ENCODE results near the gene LRRC4B. TPM values are rescaled to one million over a fixed set of nuclear protein-coding genes. Genes with fewer than 3 reads are reported as not detected.

The LRRC4B gene
- total and polyA plus RNA-seq, 2 of the 8 experiments (the other 6 are each of a cell fraction or from before 2014, with no cell fraction given) = 13.4 to 21.2 TPM

DNA sequence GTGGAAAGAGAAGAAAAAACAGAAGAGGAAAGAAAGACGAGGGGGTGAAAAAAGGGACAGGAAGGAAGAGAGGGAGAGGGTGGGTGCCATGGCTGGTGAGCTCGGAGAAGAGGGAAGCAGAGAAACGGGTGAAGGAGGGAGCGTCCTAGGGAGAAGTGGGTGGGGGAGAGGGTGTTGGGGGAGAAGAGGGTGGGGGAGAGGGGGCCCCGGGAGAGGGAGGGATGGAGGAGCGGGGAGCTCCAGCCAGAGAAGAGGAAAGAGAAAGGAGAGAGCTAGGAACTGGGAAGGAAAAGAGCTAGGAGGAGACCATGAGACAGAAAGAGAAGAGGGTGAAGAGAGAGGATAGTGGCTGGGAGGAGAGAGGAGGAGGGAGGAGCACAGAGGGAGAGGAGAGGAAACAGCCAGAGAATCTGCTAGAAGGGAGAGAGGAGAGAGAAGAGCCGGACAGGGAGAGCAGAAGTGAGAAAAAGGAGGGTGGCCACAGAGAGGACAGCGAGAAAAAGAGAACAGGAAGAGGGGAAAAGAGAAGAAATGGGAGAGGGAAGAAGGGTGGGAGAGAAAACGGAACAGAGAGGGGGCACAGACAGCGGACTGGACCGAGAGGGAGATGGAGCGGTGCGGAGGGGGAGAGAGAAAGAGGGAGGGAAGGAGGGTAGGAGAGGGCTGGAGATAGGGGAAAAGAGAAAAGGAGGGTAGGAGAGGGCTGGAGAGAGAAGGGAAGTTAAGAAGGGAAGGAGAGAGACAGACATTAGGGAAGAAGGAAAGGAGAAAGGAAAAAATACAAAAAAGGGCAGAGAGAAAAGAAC lies 79.6 kb downstream of the LRRC4B start:
- no peaks in the 10 kb centered on the region for H4K20me1 ChIP-seq (replicated peaks in 1 of 2; ENCODE audit: control insufficient read depth in 1 of 2, insufficient read depth in 2 of 2, low read length in 2 of 2)
- H4K91ac ChIP-seq (replicated peaks; ENCODE audit: insufficient read length, low read length) = no peak overlapping the region
- H2BK120ac ChIP-seq (replicated peaks; ENCODE audit: low read depth, low read length) = no peak overlapping the region
- H2BK12ac ChIP-seq (ENCODE audit: low read depth, low read length) = no peak overlapping the region
- H3K4ac ChIP-seq (replicated peaks; ENCODE audit: insufficient read length, low read depth, low read length) = no peak overlapping the region
- no peak overlapping the region for H2BK15ac ChIP-seq (ENCODE audit: low read length)
- no peak overlapping the region for H2AFZ ChIP-seq (ENCODE audit: low read length)
- no peaks in the 10 kb centered on the region for H3K79me1 ChIP-seq (ENCODE audit: low read depth, low read length)
- H3K27me3 ChIP-seq (replicated peaks in 1 of 4; ENCODE audit: control insufficient read depth in 3 of 4, extremely low read depth in 1 of 4, insufficient read depth in 3 of 4, low read length in 3 of 4) = peaks cover 10 to 59% (median 46%) of the 10 kb centered on the region in 4 experiments
- peaks cover 20 to 23% of the 10 kb centered on the region in 2 experiments for H3K9me3 ChIP-seq (ENCODE audit: insufficient read depth in 2 of 2, low read depth in 1 of 2, low read length in 1 of 2)
- 0 out of 2 replicates have a peak overlapping the region, but pooled peaks have one; percentile 61 for H2BK20ac ChIP-seq (ENCODE audit: low read length)
- no peak overlapping the region for H3K14ac ChIP-seq (ENCODE audit: insufficient read length)
- no peaks in the 10 kb centered on the region for H3K79me2 ChIP-seq (ENCODE audit: control insufficient read depth in 1 of 2, insufficient read depth in 2 of 2, low read length in 2 of 2)
- H3K27ac ChIP-seq (ENCODE audit: low read depth, low read length) = no peak overlapping the region
- ChIA-PET POLR2A (ENCODE audit: partially characterized antibody) (interaction anchor here (0.6 to 2.7 kb wide), 7 partner anchors 8 to 315 kb away, joined by 3 to 12 read pairs (median 3); partner anchors contain the start of genes EMC10, GARIN5A and JOSD2), CTCF (ENCODE audit: partially characterized antibody) (interaction anchor here (0.6 to 2.7 kb wide), 13 partner anchors 8 to 999 kb away, joined by 3 to 17 read pairs (median 7); no protein-coding TSS in a partner anchor)
- no peak for FAIRE-seq
- no peak overlapping the region for H3K9ac ChIP-seq (replicated peaks in 1 of 4; ENCODE audit: extremely low read depth in 1 of 4, low read depth in 3 of 4, low read length in 3 of 4)
- 55% methylated on average over 11 of the region's 13 CpGs; no CpG with 5 or more reads in 1 of the 2 experiments for WGBS, 2 experiments (ENCODE audit: extremely low coverage in 1 of 2, insufficient coverage in 1 of 2, insufficient read length in 1 of 2, insufficient replicate concordance in 2 of 2, low coverage in 1 of 2, low lambda C conversion rate in 2 of 2, missing lambda C conversion rate in 1 of 2)
- no peak overlapping the region for H2AK5ac ChIP-seq (ENCODE audit: low read depth, low read length)
- H3K4me2 ChIP-seq (ENCODE audit: insufficient read depth in 1 of 2, low read depth in 2 of 2, low read length in 2 of 2) = peak overlapping the region in 1 of 2 experiments; percentile 63; a peak in 1 of 4 replicates
- peaks cover 3% of the 10 kb centered on the region; the same call in 1 of the 2 replicates for H3K23me2 ChIP-seq (ENCODE audit: low read depth, low read length)
- DNase-seq (ENCODE audit: low read depth in 1 of 2, low spot score in 2 of 2) = no peak
- H2BK5ac ChIP-seq (ENCODE audit: low read depth, low read length) = no peak overlapping the region
- H4K8ac ChIP-seq (ENCODE audit: extremely low read depth, insufficient read depth, low read length) = no peak overlapping the region
- H4K5ac ChIP-seq (ENCODE audit: insufficient read length, low read depth, low read length) = no peak overlapping the region
- H3K4me1 ChIP-seq (replicated peaks in 1 of 4; ENCODE audit: control insufficient read depth in 3 of 4, insufficient read depth in 4 of 4, low read length in 3 of 4) = peaks cover 0 to 17% (median 9%) of the 10 kb centered on the region in 4 experiments; a peak in 5 of 7 replicates
- no peak overlapping the region; the same call in 1 of the 2 replicates for H3K18ac ChIP-seq (ENCODE audit: extremely low read depth, low read length)
- H3K56ac ChIP-seq (replicated peaks; ENCODE audit: insufficient read length, low read depth, low read length) = no peak overlapping the region
- H3K36me3 ChIP-seq (ENCODE audit: control insufficient read depth in 2 of 4, insufficient read depth in 4 of 4, low read length in 3 of 4) = peaks cover 0 to 3% (median 0%) of the 10 kb centered on the region in 4 experiments; a peak in 1 of 8 replicates
- H3K4me3 ChIP-seq (ENCODE audit: extremely low read depth in 1 of 4, insufficient read depth in 2 of 4, low read depth in 3 of 4, low read length in 4 of 4) = no peak overlapping the region
- no peak overlapping the region for H3K23ac ChIP-seq (ENCODE audit: insufficient read length)
- TF ChIP-seq RBBP5 (IDR thresholded peaks at IDR 0.05; ENCODE audit: borderline replicate concordance, low read depth, low read length) (no peak), PHF8 (conservative IDR thresholded peaks at IDR 0.05; ENCODE audit: low read depth, low read length) (no peak), CBX8 (IDR thresholded peaks at IDR 0.05; ENCODE audit: borderline replicate concordance, low read depth, low read length) (no peak), SP1 (IDR thresholded peaks at IDR 0.05; ENCODE audit: low read depth, low read length) (no peak), CHD2 (IDR thresholded peaks at IDR 0.05; ENCODE audit: low read length) (no peak), CEBPB (IDR thresholded peaks at IDR 0.05; ENCODE audit: low read depth, low read length) (no peak), GABPA (IDR thresholded peaks at IDR 0.05; ENCODE audit: borderline replicate concordance, insufficient read depth, low read length) (no peak), BACH1 (IDR thresholded peaks at IDR 0.05; ENCODE audit: low read length) (no peak), CHD1 (IDR thresholded peaks at IDR 0.05; ENCODE audit: low read depth, low read length) (no peak), POLR2AphosphoS5 (IDR thresholded peaks at IDR 0.05; ENCODE audit: low read depth, low read length) (no peak)
- TF ChIP-seq, protein P1, sequence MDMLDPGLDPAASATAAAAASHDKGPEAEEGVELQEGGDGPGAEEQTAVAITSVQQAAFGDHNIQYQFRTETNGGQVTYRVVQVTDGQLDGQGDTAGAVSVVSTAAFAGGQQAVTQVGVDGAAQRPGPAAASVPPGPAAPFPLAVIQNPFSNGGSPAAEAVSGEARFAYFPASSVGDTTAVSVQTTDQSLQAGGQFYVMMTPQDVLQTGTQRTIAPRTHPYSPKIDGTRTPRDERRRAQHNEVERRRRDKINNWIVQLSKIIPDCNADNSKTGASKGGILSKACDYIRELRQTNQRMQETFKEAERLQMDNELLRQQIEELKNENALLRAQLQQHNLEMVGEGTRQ (IDR thresholded peaks at IDR 0.05; ENCODE audit: low read length) = no peak
